HG02885 (cell line): Measurements from ENCODE around the gene BRD7.

Experiments used
- ATAC-seq: cut with Tn5 transposase; IDR thresholded peaks from one replicate; pipeline ENCODE4 v1.9.1; 2021; ENCODE audit warnings: mild to moderate bottlenecking; ENCODE audit not compliant: unreplicated experiment, poor library complexity

Gene BRD7

GRCh38 chr16:50390371-50390771 lies 21.6 kb upstream of the BRD7 start:
- ATAC-seq, result no peak

- ATAC-seq, result no peak
Measured at GRCh38 chr16:50389900-50390299, 21.1 kb upstream of the BRD7 start.

DNA sequence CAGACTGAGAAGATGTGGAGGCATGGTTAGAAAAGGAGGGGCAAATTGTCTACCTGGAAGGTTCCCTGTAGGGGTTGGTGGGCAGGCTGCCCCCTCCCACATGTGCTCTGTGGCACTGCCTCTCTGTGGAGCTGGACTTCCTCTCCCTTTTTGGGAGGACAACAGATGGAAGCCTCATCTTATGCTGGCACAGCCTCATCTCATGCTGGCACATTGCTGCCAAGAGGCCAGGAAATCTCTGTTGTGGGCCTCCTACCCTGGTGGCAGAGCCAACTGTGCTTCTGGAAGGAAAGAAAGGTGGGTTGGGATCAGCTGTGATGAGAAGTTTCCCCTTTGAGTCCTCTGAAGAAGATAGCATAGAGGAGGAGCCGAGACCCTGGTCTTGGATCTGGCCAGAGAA lies 19.7 kb upstream of the BRD7 start:
- no peak for ATAC-seq

GRCh38 chr16:50386774-50387173 lies 18.0 kb upstream of the BRD7 start:
- no peak for ATAC-seq

DNA sequence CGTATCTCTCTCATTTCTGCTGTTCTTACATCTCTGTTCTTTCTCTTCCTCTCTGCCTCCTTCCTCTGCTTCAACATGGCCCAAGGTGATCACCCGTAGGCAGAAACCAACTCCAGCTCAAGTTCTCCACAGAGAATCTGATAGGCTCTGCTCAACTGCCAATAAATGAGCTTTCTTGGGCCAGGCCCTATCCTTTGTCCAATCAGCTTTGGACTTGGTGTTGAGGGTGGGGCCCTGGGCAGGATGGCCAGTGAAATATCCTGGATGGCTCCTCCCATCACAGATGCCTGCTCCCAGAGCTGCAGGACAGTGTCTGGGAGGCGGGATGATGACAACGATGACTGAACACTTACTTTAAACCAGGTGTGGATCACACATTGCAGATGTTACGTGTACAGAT lies 17.4 kb upstream of the BRD7 start:
- ATAC-seq, result no peak

- no peak for ATAC-seq
Measured at GRCh38 chr16:50384500-50385135, 15.8 kb upstream of the BRD7 start.

- no peak for ATAC-seq
Measured at GRCh38 chr16:50381679-50382440, 13.1 kb upstream of the BRD7 start.

DNA sequence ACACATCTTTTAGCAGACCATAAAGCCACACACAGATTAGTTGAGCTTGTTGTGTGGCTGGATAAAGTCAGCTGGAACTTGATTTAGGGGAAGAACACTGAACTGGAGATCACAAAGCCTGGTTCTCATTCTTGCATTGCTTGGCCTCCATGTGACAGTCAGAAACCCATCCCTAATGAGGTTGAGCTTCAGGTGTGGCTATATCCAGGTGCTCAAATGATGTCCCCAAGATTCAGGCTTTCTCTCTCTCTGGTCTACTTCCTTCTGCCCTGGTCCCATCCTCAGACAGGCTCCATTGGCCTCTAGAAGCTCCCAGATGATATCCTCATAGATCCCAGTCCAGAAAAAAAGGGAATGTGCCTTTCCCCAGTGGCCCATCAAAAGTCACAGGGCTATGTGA lies 9.6 kb upstream of the BRD7 start:
- no peak for ATAC-seq

DNA sequence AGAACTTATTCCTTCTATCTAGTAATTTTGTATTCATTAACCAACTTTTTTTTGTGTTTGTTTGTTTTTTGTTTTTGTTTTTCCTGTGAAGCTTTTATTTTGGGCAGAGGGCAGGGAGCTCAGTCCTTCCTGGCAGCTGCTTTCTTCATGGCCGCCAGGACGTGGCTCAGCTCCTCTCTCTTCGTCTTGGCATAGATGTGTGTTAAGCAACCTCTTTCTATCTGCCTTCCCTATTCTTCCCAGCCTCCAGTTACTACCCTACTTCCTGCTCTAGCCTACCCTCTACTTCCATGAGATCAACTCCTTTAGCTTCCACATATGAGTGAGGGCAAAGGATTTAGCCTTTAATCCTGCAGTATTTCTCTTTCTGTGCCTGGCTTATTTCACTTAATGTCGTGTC lies 8.2 kb upstream of the BRD7 start:
- no peak for ATAC-seq

- no peak for ATAC-seq
Measured at GRCh38 chr16:50373780-50374179, 5.0 kb upstream of the BRD7 start.

GRCh38 chr16:50373345-50373701 lies 4.5 kb upstream of the BRD7 start:
- no peak for ATAC-seq

DNA sequence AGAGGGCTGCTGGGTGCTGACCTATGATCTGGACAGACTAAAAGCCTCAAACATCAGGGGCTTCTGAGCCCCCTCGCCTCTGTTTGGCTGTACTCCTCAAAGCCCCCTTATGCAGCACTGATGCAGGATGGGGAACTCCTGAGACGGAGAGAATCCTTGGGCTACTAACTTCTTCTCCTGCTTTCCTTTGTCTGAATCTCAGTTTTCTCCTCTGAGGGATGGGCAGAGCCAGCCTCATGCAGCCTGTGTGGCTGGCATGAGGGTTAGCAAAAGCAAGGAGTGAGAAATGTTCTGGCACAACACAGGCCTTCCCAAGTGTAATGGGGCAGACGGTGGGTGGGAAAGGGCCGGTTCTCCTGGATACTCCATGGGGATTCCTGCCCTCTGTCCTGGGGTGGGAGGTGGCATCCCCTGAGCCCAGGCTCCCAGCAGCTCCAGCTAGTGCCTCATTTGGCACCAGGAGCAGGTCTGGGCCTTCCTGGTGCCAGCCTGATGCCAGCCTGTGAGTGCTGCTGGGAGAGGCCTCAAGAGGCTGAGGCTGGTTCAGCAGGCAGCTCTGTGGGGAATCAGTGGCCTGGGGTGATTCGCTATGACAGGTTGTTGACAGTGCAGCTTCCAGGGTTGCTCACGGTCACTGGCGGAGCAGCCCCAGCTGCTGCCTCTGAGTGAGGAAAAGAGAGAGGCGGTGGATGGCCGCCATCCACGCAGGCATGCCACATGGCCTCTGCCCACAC lies 4.0 kb upstream of the BRD7 start:
- ATAC-seq, result no peak

DNA sequence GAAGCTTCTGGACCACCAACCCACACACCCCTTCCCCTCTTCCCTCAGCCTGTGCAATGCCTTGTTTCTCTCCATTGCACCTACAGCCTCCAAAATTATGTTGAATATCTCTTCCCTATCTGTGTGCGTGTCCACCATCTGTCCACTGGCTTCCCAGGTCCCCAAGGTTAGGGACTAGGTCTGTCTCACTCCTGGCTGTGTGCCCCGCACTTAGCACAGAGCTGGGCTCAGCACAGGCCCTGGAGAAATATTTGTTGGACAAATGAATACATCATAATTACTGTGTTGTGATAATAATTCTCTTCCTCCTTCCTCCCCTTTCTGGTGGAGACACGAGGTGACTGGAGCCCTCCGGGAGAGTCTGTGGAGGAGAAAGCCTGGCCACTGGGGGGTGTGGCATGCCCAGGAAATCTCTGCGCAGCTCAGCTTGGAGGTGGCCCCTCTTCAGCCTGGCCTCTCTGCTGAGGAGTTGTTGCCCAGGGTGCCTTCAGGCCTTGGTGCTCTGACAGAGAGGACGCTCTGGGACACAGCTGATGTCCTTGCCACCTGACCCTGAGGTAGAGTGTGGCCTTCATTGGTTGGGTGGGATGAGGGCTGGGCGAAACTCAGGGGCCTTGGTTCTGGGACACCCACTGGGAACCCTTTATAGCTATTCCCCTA lies 3.3 kb upstream of the BRD7 start:
- ATAC-seq, result no peak

DNA sequence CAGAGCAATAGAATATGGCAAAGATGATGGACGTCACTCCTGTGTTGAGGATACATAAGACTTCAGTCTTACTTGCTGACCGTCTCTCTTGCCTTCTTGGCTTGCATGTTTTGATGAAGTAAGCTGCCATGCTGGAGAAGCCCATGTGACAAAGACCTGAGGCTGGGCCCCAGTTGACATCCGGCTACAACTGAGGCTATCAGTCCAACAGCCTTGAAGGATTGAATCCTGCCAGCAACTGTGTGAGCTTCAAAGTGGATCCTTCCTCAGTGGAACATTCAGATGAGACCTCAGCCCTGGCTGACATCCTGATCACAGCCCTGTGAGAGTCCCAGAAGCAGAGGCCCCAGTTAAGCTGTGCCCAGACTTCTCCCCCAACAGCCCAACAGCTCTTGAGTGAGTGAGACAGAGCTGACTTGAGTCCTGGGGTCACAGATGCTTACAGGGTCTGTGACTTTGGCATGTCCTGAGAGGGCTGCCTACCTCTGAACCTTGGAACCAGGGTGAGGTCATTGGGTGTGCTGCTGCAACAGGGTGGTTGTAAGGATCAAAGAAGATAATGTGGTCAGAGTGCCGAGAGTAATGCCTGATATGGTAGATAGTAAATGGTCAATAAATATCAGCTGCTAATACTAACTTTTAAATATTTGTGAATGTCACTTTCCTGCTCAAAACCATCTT lies 2.4 kb upstream of the BRD7 start:
- ATAC-seq, result no peak

GRCh38 chr16:50369133-50369804 lies 481 bp upstream of the BRD7 start:
- ATAC-seq, result no peak

DNA sequence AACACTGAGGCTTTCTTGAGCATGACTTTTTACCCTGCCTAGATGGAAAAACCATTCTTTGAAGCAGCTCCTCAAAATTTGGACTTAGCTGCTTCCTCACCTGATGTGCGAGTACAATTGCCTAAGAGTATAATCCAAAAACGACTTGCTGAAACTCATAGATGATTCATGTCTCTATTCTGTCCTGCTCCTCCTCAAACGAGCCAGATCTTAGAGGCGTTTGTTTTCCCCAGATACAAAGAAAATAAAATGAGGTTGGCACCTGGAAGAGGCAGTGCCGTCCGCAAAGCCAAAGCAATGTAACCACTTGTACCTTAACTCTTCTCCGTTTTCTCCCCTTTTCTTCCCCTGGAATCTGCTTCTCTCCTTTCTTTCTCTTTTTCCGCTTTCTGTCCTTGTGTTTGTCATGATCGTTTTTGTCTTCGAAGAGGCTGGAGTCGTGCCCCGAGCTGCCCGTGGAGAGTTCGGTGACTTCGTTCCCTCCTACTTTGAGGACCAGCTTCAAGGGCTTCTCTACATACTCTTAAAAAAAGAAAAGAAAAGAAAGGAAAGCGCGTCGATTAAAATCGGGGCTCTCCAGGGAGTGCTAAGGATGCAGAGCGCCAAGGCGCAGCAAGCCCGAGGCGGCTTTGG lies 895 bp downstream of the BRD7 start:
- ATAC-seq, result no peak

- ATAC-seq, result no peak
Measured at GRCh38 chr16:50365791-50366575, 2.8 kb downstream of the BRD7 start.

- ATAC-seq, result no peak
Measured at GRCh38 chr16:50363656-50364055, 5.1 kb downstream of the BRD7 start.

GRCh38 chr16:50360779-50361178 lies 8.0 kb downstream of the BRD7 start:
- no peak for ATAC-seq
